Fibroblast of lung (primary cell): ENCODE results near the gene NET1. TPM values are rescaled to one million over a fixed set of nuclear protein-coding genes. Genes with fewer than 3 reads are reported as not detected.

Experiments
- DNase-seq, 2 donors: peaks; one replicate each; pipeline versions ENCODE4 v3.0.0 to v3.0.0-alpha.2; 2010; ENCODE audit warnings: low read depth in 2 of 2
- H2AFZ ChIP-seq: 2 replicates; pipeline ENCODE4 v1.5.1; 2012; ENCODE audit warnings: low read length, control low read depth, inconsistent platforms
- H3K27ac ChIP-seq: 2 replicates; pipeline ENCODE4 v1.5.1; 2011; ENCODE audit warnings: low read length, control low read depth; ENCODE audit not compliant: insufficient read depth
- H3K27me3 ChIP-seq: 2 replicates; pipeline ENCODE4 v1.5.1; 2011; ENCODE audit warnings: mild to moderate bottlenecking, low read length; ENCODE audit not compliant: control insufficient read depth, insufficient read depth
- H3K36me3 ChIP-seq: 2 replicates; pipeline ENCODE4 v1.5.1; 2011; ENCODE audit warnings: low read length; ENCODE audit not compliant: control insufficient read depth, insufficient read depth
- H3K4me1 ChIP-seq: 2 replicates; pipeline ENCODE4 v1.5.1; 2011; ENCODE audit warnings: low read length; ENCODE audit not compliant: control insufficient read depth, insufficient read depth; ENCODE audit errors: extremely low read depth
- H3K4me2 ChIP-seq: 2 replicates; pipeline ENCODE4 v1.5.1; 2011; ENCODE audit warnings: low read length, control low read depth; ENCODE audit not compliant: insufficient read depth; ENCODE audit errors: extremely low read depth
- H3K4me3 ChIP-seq, 4 experiments: fragments of 200-600 bp in 1 of 4; sonication (generic) in 1 of 4; replicated peaks in 1 of 4; 2 replicates each; pipeline ENCODE4 v1.5.1; 2011 to 2016; ENCODE audit warnings: low read length in 4 of 4, low read depth in 3 of 4, mild to moderate bottlenecking in 3 of 4, control low read depth in 2 of 4, inconsistent platforms in 1 of 4, mixed read lengths in 1 of 4; ENCODE audit not compliant: insufficient read depth in 1 of 4; ENCODE audit errors: control extremely low read depth in 1 of 4
- H3K79me2 ChIP-seq: 2 replicates; pipeline ENCODE4 v1.5.1; 2012; ENCODE audit warnings: mild to moderate bottlenecking, low read length, inconsistent platforms; ENCODE audit not compliant: control insufficient read depth, insufficient read depth
- H3K9ac ChIP-seq: 2 replicates; pipeline ENCODE4 v1.5.1; 2011; ENCODE audit warnings: mild to moderate bottlenecking, low read length, control low read depth; ENCODE audit not compliant: insufficient read depth
- H3K9me3 ChIP-seq: 2 replicates; pipeline ENCODE4 v1.5.1; 2012; ENCODE audit warnings: low read depth, low read length; ENCODE audit not compliant: control insufficient read depth, insufficient read depth
- H4K20me1 ChIP-seq: 2 replicates; pipeline ENCODE4 v1.5.1; 2011; ENCODE audit warnings: low read length; ENCODE audit not compliant: control insufficient read depth, insufficient read depth; ENCODE audit errors: extremely low read depth
- EZH2 ChIP-seq: IDR thresholded peaks from 2 replicates; pipeline ENCODE4 v1.5.1; 2012; ENCODE audit warnings: low read length, control low read depth, mild to moderate bottlenecking; ENCODE audit errors: missing control alignments
- polyA plus RNA-seq, 2 donors: library from polyadenylated mRNA; depleted of rRNA in 1 of 2; stranded (reverse) in 1 of 2; unstranded in 1 of 2; fragments of >200 nt; gene quantifications; 2 replicates each; pipeline ENCODE4 v1.2.1, GENCODE V29; 2011 to 2012; ENCODE audit warnings: missing spikeins in 1 of 2
- total RNA-seq: library from RNA; depleted of rRNA; stranded (reverse); fragments of >200 nt; gene quantifications from 2 replicates; pipeline ENCODE4 v1.2.1, GENCODE V29; 2014
- TF ChIP-seq, protein P1 (sequence below), 2 donors: IDR thresholded peaks in 1 of 2; conservative IDR thresholded peaks in 1 of 2; 1 replicate in 1 of 2; 2 replicates in 1 of 2; pipeline ENCODE4 v1.5.1; 2011 to 2012; ENCODE audit warnings: low read length in 2 of 2, control low read depth in 1 of 2, inconsistent platforms in 1 of 2, low read depth in 1 of 2, mild to moderate bottlenecking in 1 of 2

Gene NET1
- total and polyA plus RNA-seq, 2 donors (not counting 1 experiment from before 2014, with no cell fraction given): 7.2 to 45.4 TPM

DNA sequence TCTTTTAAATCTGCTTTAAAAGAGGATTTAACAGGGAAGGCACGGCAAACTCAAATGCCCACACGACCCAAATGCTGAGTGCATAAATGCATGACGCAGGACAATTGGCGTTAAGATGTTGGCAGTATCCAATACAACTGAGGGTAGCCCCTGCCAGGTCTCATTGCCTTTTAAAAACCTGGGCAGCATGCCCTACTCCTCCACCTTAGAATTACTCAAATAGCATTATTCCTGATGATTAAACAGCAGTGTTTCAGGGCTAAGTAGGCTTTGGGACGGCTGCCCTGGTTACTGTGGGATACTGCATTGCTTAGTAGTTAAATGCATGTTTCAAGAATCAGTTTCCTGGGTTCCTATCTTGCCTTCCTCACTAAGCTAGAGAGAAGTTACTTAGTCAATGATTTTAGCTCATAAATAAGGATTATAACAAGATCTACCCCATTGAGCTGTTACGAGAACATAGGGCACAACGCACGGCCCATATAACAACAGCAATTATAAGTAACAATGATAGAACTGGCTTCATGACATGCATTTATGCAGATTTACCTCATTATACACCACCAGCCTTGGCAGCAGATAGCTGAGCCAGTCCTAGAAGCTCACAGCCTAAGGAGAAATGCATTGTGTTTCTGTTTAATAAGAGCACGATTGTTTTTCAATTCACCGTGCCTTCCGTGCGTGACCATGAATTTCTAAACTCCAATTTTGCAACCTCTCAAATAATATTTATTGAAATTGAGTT, 15.6 kb upstream of the NET1 start:
- peak in 1 of 2 donors; percentile 55 for DNase-seq
- Histone ChIP-seq H3K27me3 (no peaks in the 10 kb centered on the region), H3K4me3 (no peak overlapping the region), H3K36me3 (no peaks in the 10 kb centered on the region), H3K9ac (no peak overlapping the region), H3K9me3 (no peaks in the 10 kb centered on the region), H2AFZ (no peak overlapping the region), H3K27ac (no peak overlapping the region), H3K4me1 (no peaks in the 10 kb centered on the region), H3K79me2 (no peaks in the 10 kb centered on the region), H4K20me1 (no peaks in the 10 kb centered on the region), H3K4me2 (no peak overlapping the region)
- no peak for TF ChIP-seq EZH2
- TF ChIP-seq, protein P1, sequence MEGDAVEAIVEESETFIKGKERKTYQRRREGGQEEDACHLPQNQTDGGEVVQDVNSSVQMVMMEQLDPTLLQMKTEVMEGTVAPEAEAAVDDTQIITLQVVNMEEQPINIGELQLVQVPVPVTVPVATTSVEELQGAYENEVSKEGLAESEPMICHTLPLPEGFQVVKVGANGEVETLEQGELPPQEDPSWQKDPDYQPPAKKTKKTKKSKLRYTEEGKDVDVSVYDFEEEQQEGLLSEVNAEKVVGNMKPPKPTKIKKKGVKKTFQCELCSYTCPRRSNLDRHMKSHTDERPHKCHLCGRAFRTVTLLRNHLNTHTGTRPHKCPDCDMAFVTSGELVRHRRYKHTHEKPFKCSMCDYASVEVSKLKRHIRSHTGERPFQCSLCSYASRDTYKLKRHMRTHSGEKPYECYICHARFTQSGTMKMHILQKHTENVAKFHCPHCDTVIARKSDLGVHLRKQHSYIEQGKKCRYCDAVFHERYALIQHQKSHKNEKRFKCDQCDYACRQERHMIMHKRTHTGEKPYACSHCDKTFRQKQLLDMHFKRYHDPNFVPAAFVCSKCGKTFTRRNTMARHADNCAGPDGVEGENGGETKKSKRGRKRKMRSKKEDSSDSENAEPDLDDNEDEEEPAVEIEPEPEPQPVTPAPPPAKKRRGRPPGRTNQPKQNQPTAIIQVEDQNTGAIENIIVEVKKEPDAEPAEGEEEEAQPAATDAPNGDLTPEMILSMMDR (conservative IDR thresholded peaks at IDR 0.05 in 1 of 2, IDR thresholded peaks at IDR 0.05 in 1 of 2; ENCODE audit: low read depth in 1 of 2, low read length in 2 of 2): no peak

DNA sequence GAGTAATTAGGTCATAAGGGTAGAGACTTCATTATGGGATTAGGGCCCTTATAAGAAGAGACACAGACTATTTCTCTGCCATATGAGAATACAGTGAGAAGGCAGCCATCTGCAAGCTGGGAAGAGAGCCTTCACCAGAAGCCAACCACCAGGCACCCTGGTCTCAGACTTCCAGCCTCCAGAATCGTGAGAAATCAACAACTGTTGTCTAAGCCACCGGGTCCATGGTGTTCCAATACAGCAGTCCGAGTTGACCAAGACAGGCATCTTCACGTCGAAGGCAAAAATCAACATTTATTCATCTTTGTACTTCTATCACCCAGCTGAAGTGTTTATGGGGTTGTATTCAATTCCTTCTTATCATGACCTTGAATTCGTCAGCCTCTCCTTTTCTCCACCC, 13.0 kb upstream of the NET1 start:
- TF ChIP-seq, protein P1 (conservative IDR thresholded peaks at IDR 0.05 in 1 of 2, IDR thresholded peaks at IDR 0.05 in 1 of 2; ENCODE audit: low read depth in 1 of 2, low read length in 2 of 2): no peak
- TF ChIP-seq EZH2: no peak
- DNase-seq: no peak
- Histone ChIP-seq H3K27ac (no peak overlapping the region), H3K27me3 (no peaks in the 10 kb centered on the region), H2AFZ (no peak overlapping the region), H4K20me1 (no peaks in the 10 kb centered on the region), H3K4me2 (no peak overlapping the region), H3K9me3 (no peaks in the 10 kb centered on the region), H3K4me3 (no peak overlapping the region), H3K79me2 (no peaks in the 10 kb centered on the region), H3K4me1 (no peaks in the 10 kb centered on the region), H3K9ac (no peak overlapping the region), H3K36me3 (no peaks in the 10 kb centered on the region)

DNA sequence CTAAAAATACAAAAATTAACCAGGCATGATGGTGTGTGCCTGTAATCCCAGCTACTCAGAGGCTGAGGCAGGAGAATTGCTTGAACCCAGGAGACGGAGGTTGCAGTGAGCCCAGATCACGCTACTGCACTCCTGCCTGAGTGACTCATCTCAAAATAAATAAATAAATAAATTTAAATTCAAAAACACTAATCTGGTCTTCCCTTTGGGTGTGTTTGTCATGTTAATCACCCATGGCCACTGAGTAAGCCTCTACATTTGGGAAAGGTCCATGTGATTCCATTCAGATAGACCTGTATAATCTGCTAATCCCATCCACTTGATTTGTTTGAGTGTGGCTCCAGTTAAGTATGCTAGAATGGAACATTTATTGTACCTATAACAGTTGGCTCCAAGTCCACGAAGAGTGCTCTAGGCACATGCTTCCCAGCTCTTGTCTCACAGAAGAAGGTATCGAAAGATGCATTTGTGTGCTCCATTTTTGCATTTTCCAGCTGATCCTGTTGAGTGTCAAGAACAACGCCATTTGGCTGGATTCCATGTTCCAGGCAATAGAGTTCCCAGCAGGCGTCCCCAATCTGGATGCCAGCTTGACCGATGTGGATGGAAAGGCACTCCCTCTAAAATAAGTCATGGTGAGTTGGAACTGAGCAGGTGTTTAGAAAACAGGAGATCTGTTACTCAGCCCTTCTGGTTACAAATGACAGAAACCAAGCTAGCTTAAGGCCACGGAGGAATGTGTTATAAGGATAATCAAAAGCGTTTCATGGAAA, 11.7 kb upstream of the NET1 start:
- H2AFZ ChIP-seq: no peak overlapping the region
- no peaks in the 10 kb centered on the region for H3K36me3 ChIP-seq
- no peak overlapping the region for H3K9ac ChIP-seq
- H3K4me1 ChIP-seq: no peaks in the 10 kb centered on the region
- H4K20me1 ChIP-seq: no peaks in the 10 kb centered on the region
- H3K27me3 ChIP-seq: no peaks in the 10 kb centered on the region
- no peaks in the 10 kb centered on the region for H3K9me3 ChIP-seq
- no peak overlapping the region for H3K4me2 ChIP-seq
- no peak for DNase-seq
- no peaks in the 10 kb centered on the region for H3K79me2 ChIP-seq
- no peak for TF ChIP-seq EZH2
- TF ChIP-seq, protein P1 (conservative IDR thresholded peaks at IDR 0.05 in 1 of 2, IDR thresholded peaks at IDR 0.05 in 1 of 2; ENCODE audit: low read depth in 1 of 2, low read length in 2 of 2): no peak
- H3K4me3 ChIP-seq: no peak overlapping the region
- no peak overlapping the region for H3K27ac ChIP-seq
